Esophagus muscularis mucosa (tissue), 4 donors: ENCODE measurements around the gene HADHB.

ENCODE experiments used
- CTCF ChIP-seq, 3 experiments: fragments of 200-600 bp in 2 of 3; fragments of 450-650 bp in 1 of 3; sonication (generic) in 2 of 3; IDR thresholded peaks; one replicate each; pipeline ENCODE4 v1.5.1; 2017 to 2019; ENCODE audit warnings: antibody characterized with exemption in 3 of 3, mild to moderate bottlenecking in 2 of 3, moderate library complexity in 1 of 3
- EP300 ChIP-seq: sonication (generic); formaldehyde crosslinking; IDR thresholded peaks from one replicate; pipeline ENCODE4 v1.6.1; 2017; ENCODE audit warnings: antibody characterized with exemption
- POLR2A ChIP-seq: fragments of 450-650 bp; IDR thresholded peaks from one replicate; pipeline ENCODE4 v1.6.1; 2017; ENCODE audit warnings: antibody characterized with exemption, moderate library complexity, mild to moderate bottlenecking, low read depth
- POLR2AphosphoS5 ChIP-seq, 2 donors: sonication (generic); formaldehyde crosslinking; IDR thresholded peaks; one replicate each; pipeline ENCODE4 v1.6.1; 2017; ENCODE audit warnings: antibody characterized with exemption in 2 of 2

- TF ChIP-seq CTCF (IDR thresholded peaks at IDR 0.05) (no peak), POLR2A (no peak), EP300 (no peak), POLR2AphosphoS5 (IDR thresholded peaks at IDR 0.05) (no peak)
Measured at GRCh38 chr2:26326514-26326913, 81.8 kb downstream of the HADHB start.
